ENCODE results near the gene MAP3K4. TPM values are rescaled to one million over a fixed set of nuclear protein-coding genes. Genes with fewer than 3 reads are reported as not detected.

The MAP3K4 gene
- total RNA-seq, 1 donor, result 31.1 TPM

- DNase-seq (ENCODE audit: insufficient read length, low spot score, missing footprints), result no peak
- H2AFZ ChIP-seq (ENCODE audit: low read length), result no peak overlapping the region
- no peak overlapping the region for H3K4me2 ChIP-seq (ENCODE audit: insufficient read depth, low read length)
- no peaks in the 10 kb centered on the region for H3K27me3 ChIP-seq (ENCODE audit: insufficient read depth, low read length)
- no peak overlapping the region for H3K4me3 ChIP-seq (ENCODE audit: insufficient read depth, low read length)
- peak overlapping the region; percentile 22 for H3K27ac ChIP-seq (ENCODE audit: low read depth, low read length)
- H3K36me3 ChIP-seq (ENCODE audit: insufficient read depth, low read length), result no peaks in the 10 kb centered on the region
- H3K79me2 ChIP-seq (ENCODE audit: insufficient read depth, low read length), result peaks cover 67% of the 10 kb centered on the region
- no peaks in the 10 kb centered on the region for H4K20me1 ChIP-seq (ENCODE audit: insufficient read depth, low read length)
- no peak for TF ChIP-seq CTCF (IDR thresholded peaks at IDR 0.05; ENCODE audit: extremely low read depth, low read depth, low read length)
- H3K4me1 ChIP-seq (ENCODE audit: insufficient read depth, low read length), result peaks cover 5% of the 10 kb centered on the region
- H3K9me3 ChIP-seq (ENCODE audit: low read depth, low read length), result no peaks in the 10 kb centered on the region
These were observed 11.8 kb downstream of the MAP3K4 start for GRCh38 chr6:161003336-161003735.

GRCh38 chr6:161008245-161008644 is 16.7 kb downstream of the MAP3K4 start:
- Histone ChIP-seq H3K4me3 (ENCODE audit: insufficient read depth, low read length) (no peak overlapping the region), H3K36me3 (ENCODE audit: insufficient read depth, low read length) (no peaks in the 10 kb centered on the region), H2AFZ (ENCODE audit: low read length) (no peak overlapping the region), H3K4me1 (ENCODE audit: insufficient read depth, low read length) (peaks cover 31% of the 10 kb centered on the region), H3K27ac (ENCODE audit: low read depth, low read length) (no peak overlapping the region), H3K79me2 (ENCODE audit: insufficient read depth, low read length) (peaks cover 71% of the 10 kb centered on the region), H4K20me1 (ENCODE audit: insufficient read depth, low read length) (peaks cover 5% of the 10 kb centered on the region), H3K9me3 (ENCODE audit: low read depth, low read length) (no peaks in the 10 kb centered on the region), H3K27me3 (ENCODE audit: insufficient read depth, low read length) (no peaks in the 10 kb centered on the region), H3K4me2 (ENCODE audit: insufficient read depth, low read length) (no peak overlapping the region)
- DNase-seq (ENCODE audit: insufficient read length, low spot score, missing footprints), result no peak
- TF ChIP-seq CTCF (IDR thresholded peaks at IDR 0.05; ENCODE audit: extremely low read depth, low read depth, low read length), result no peak

- Histone ChIP-seq H2AFZ (ENCODE audit: low read length) (no peak overlapping the region), H3K79me2 (ENCODE audit: insufficient read depth, low read length) (peaks cover 77% of the 10 kb centered on the region), H3K27me3 (ENCODE audit: insufficient read depth, low read length) (no peaks in the 10 kb centered on the region), H3K4me2 (ENCODE audit: insufficient read depth, low read length) (no peak overlapping the region), H3K9me3 (ENCODE audit: low read depth, low read length) (no peaks in the 10 kb centered on the region), H4K20me1 (ENCODE audit: insufficient read depth, low read length) (peaks cover 5% of the 10 kb centered on the region), H3K4me1 (ENCODE audit: insufficient read depth, low read length) (peaks cover 27% of the 10 kb centered on the region), H3K27ac (ENCODE audit: low read depth, low read length) (no peak overlapping the region), H3K4me3 (ENCODE audit: insufficient read depth, low read length) (no peak overlapping the region), H3K36me3 (ENCODE audit: insufficient read depth, low read length) (no peaks in the 10 kb centered on the region)
- no peak for TF ChIP-seq CTCF (IDR thresholded peaks at IDR 0.05; ENCODE audit: extremely low read depth, low read depth, low read length)
- no peak for DNase-seq (ENCODE audit: insufficient read length, low spot score, missing footprints)
These were observed 18.4 kb downstream of the MAP3K4 start for GRCh38 chr6:161009991-161010390.

GRCh38 chr6:161010418-161010817 is 18.8 kb downstream of the MAP3K4 start:
- Histone ChIP-seq H3K36me3 (ENCODE audit: insufficient read depth, low read length) (no peaks in the 10 kb centered on the region), H3K4me3 (ENCODE audit: insufficient read depth, low read length) (no peak overlapping the region), H2AFZ (ENCODE audit: low read length) (no peak overlapping the region), H3K27me3 (ENCODE audit: insufficient read depth, low read length) (no peaks in the 10 kb centered on the region), H3K4me2 (ENCODE audit: insufficient read depth, low read length) (peak overlapping the region; percentile 61), H3K79me2 (ENCODE audit: insufficient read depth, low read length) (peaks cover 78% of the 10 kb centered on the region), H3K4me1 (ENCODE audit: insufficient read depth, low read length) (peaks cover 27% of the 10 kb centered on the region), H3K27ac (ENCODE audit: low read depth, low read length) (peak overlapping the region; percentile 64), H4K20me1 (ENCODE audit: insufficient read depth, low read length) (peaks cover 5% of the 10 kb centered on the region), H3K9me3 (ENCODE audit: low read depth, low read length) (no peaks in the 10 kb centered on the region)
- no peak for DNase-seq (ENCODE audit: insufficient read length, low spot score, missing footprints)
- TF ChIP-seq CTCF (IDR thresholded peaks at IDR 0.05; ENCODE audit: extremely low read depth, low read depth, low read length), result no peak

Measured in osteoblast (primary cell).